H1 (cell line): ENCODE data around the gene TXNDC5. TPM values are rescaled to one million over a fixed set of nuclear protein-coding genes. Genes with fewer than 3 reads are reported as not detected.

Source experiments
- BCL11A ChIP-seq, 2 experiments: IDR thresholded peaks; one replicate each; pipeline ENCODE4 v1.6.1; 2011; ENCODE audit warnings: low read depth in 2 of 2, low read length in 2 of 2, mild to moderate bottlenecking in 2 of 2
- EGR1 ChIP-seq: IDR thresholded peaks from 2 replicates; pipeline ENCODE4 v1.6.1; 2011; ENCODE audit warnings: low read depth, low read length, borderline replicate concordance
- FOSL1 ChIP-seq: IDR thresholded peaks from 2 replicates; pipeline ENCODE4 v1.6.1; 2011; ENCODE audit warnings: mild to moderate bottlenecking, low read depth, low read length, moderate library complexity; ENCODE audit not compliant: insufficient read depth
- GTF2F1 ChIP-seq: IDR thresholded peaks from 2 replicates; pipeline ENCODE4 v1.6.1; 2012; ENCODE audit warnings: low read depth, low read length, improper control_type of control experiment, borderline replicate concordance
- KDM1A ChIP-seq: fragments of 200-600, 300-600 bp; sonication (generic); IDR thresholded peaks from 2 replicates; pipeline ENCODE4 v1.7.1; 2016; ENCODE audit warnings: mild to moderate bottlenecking, low read length, borderline replicate concordance
- polyA plus RNA-seq, 7 experiments: library from polyadenylated mRNA; depleted of rRNA in 3 of 7; stranded (reverse) in 5 of 7; unstranded in 2 of 7; fragments of >200 nt in 5 of 7; fragments of 200-250 nt in 2 of 7; gene quantifications; 1 replicate in 5 of 7; 2 replicates in 1 of 7; 4 replicates in 1 of 7; pipeline versions ENCODE4 v1.2.1 to v1.2.3, GENCODE V29; 2011 to 2013; ENCODE audit warnings: missing spikeins in 2 of 7, mixed read lengths in 2 of 7
- total RNA-seq: library from RNA; stranded (reverse); fragmentation: NEBNext Ultra II Directional; extraction: Animal tissue kit (Norgen Biotek cat#: 25700); gene quantifications from 2 replicates; pipeline ENCODE4 v1.2.1, GENCODE V29; 2021
- TF ChIP-seq, protein P1 (sequence below): fragments of 300-600 bp; sonication (generic); IDR thresholded peaks from 2 replicates; pipeline ENCODE4 v1.7.1; 2012; ENCODE audit warnings: low read length, moderate library complexity, mild to moderate bottlenecking, inconsistent platforms; ENCODE audit not compliant: insufficient replicate concordance
- TF ChIP-seq, protein P2 (sequence below): IDR thresholded peaks from 2 replicates; pipeline ENCODE4 v1.6.1; 2011; ENCODE audit warnings: low read length, improper control_type of control experiment

Gene TXNDC5
- total and polyA plus RNA-seq, 2 of the 8 experiments (the other 6 are each of a cell fraction or from before 2014, with no cell fraction given): 114 to 172 TPM

DNA sequence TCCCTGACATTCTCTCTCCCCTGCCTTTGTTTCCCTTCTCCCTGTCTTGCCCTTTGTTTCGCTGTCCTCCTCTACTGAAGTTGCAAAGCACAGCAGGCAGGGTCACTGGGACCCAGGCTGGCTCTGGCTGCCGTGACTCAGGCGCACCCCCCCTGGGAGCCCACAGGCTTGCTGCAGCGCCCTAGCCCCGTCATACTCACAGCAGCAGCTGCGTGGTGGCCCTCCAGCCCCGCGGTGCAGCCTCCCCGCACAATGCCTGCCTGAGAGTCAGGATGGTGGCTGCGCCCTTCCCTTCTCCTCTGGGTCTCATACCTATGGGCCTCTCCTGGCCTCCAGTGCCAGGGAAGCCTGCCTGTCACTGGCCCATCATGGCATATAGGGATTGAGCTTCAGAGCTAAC, 41.7 kb downstream of the TXNDC5 start (continued):
- TF ChIP-seq, protein P1, sequence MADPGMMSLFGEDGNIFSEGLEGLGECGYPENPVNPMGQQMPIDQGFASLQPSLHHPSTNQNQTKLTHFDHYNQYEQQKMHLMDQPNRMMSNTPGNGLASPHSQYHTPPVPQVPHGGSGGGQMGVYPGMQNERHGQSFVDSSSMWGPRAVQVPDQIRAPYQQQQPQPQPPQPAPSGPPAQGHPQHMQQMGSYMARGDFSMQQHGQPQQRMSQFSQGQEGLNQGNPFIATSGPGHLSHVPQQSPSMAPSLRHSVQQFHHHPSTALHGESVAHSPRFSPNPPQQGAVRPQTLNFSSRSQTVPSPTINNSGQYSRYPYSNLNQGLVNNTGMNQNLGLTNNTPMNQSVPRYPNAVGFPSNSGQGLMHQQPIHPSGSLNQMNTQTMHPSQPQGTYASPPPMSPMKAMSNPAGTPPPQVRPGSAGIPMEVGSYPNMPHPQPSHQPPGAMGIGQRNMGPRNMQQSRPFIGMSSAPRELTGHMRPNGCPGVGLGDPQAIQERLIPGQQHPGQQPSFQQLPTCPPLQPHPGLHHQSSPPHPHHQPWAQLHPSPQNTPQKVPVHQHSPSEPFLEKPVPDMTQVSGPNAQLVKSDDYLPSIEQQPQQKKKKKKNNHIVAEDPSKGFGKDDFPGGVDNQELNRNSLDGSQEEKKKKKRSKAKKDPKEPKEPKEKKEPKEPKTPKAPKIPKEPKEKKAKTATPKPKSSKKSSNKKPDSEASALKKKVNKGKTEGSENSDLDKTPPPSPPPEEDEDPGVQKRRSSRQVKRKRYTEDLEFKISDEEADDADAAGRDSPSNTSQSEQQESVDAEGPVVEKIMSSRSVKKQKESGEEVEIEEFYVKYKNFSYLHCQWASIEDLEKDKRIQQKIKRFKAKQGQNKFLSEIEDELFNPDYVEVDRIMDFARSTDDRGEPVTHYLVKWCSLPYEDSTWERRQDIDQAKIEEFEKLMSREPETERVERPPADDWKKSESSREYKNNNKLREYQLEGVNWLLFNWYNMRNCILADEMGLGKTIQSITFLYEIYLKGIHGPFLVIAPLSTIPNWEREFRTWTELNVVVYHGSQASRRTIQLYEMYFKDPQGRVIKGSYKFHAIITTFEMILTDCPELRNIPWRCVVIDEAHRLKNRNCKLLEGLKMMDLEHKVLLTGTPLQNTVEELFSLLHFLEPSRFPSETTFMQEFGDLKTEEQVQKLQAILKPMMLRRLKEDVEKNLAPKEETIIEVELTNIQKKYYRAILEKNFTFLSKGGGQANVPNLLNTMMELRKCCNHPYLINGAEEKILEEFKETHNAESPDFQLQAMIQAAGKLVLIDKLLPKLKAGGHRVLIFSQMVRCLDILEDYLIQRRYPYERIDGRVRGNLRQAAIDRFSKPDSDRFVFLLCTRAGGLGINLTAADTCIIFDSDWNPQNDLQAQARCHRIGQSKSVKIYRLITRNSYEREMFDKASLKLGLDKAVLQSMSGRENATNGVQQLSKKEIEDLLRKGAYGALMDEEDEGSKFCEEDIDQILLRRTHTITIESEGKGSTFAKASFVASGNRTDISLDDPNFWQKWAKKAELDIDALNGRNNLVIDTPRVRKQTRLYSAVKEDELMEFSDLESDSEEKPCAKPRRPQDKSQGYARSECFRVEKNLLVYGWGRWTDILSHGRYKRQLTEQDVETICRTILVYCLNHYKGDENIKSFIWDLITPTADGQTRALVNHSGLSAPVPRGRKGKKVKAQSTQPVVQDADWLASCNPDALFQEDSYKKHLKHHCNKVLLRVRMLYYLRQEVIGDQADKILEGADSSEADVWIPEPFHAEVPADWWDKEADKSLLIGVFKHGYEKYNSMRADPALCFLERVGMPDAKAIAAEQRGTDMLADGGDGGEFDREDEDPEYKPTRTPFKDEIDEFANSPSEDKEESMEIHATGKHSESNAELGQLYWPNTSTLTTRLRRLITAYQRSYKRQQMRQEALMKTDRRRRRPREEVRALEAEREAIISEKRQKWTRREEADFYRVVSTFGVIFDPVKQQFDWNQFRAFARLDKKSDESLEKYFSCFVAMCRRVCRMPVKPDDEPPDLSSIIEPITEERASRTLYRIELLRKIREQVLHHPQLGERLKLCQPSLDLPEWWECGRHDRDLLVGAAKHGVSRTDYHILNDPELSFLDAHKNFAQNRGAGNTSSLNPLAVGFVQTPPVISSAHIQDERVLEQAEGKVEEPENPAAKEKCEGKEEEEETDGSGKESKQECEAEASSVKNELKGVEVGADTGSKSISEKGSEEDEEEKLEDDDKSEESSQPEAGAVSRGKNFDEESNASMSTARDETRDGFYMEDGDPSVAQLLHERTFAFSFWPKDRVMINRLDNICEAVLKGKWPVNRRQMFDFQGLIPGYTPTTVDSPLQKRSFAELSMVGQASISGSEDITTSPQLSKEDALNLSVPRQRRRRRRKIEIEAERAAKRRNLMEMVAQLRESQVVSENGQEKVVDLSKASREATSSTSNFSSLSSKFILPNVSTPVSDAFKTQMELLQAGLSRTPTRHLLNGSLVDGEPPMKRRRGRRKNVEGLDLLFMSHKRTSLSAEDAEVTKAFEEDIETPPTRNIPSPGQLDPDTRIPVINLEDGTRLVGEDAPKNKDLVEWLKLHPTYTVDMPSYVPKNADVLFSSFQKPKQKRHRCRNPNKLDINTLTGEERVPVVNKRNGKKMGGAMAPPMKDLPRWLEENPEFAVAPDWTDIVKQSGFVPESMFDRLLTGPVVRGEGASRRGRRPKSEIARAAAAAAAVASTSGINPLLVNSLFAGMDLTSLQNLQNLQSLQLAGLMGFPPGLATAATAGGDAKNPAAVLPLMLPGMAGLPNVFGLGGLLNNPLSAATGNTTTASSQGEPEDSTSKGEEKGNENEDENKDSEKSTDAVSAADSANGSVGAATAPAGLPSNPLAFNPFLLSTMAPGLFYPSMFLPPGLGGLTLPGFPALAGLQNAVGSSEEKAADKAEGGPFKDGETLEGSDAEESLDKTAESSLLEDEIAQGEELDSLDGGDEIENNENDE: no peak
- no peak for TF ChIP-seq FOSL1
- no peak for TF ChIP-seq EGR1
- no peak for TF ChIP-seq BCL11A (IDR thresholded peaks at IDR 0.05; ENCODE audit: low read depth in 2 of 2, low read length in 2 of 2)
- TF ChIP-seq KDM1A: no peak
- TF ChIP-seq GTF2F1: no peak
- TF ChIP-seq, protein P2, sequence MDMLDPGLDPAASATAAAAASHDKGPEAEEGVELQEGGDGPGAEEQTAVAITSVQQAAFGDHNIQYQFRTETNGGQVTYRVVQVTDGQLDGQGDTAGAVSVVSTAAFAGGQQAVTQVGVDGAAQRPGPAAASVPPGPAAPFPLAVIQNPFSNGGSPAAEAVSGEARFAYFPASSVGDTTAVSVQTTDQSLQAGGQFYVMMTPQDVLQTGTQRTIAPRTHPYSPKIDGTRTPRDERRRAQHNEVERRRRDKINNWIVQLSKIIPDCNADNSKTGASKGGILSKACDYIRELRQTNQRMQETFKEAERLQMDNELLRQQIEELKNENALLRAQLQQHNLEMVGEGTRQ: no peak
